ENCODE results near the gene OCRL.

GRCh38 chrX:129599996-129600395 is 59.9 kb downstream of the OCRL start:
- TF ChIP-seq CTCF (conservative IDR thresholded peaks at IDR 0.05; ENCODE audit: low read depth in 2 of 2), result no peak
- no peak for TF ChIP-seq EZH2 (IDR thresholded peaks at IDR 0.05; ENCODE audit: low read depth, unreplicated experiment)
- no peak for TF ChIP-seq EZH2phosphoT487 (IDR thresholded peaks at IDR 0.05; ENCODE audit: unreplicated experiment)
- no peak for TF ChIP-seq ZNF331 (CRISPR knock-in tag; IDR thresholded peaks at IDR 0.05; ENCODE audit: low read depth)
- no peak for TF ChIP-seq POLR2AphosphoS5 (IDR thresholded peaks at IDR 0.05; ENCODE audit: low read depth)
- TF ChIP-seq ZNF462 (CRISPR knock-in tag; IDR thresholded peaks at IDR 0.05), result no peak
- TF ChIP-seq REST (IDR thresholded peaks at IDR 0.05; ENCODE audit: unreplicated experiment), result no peak
- TF ChIP-seq CREB1 (CRISPR knock-in tag; IDR thresholded peaks at IDR 0.05; ENCODE audit: low read depth), result no peak
- no peak for TF ChIP-seq JUNB (IDR thresholded peaks at IDR 0.05; ENCODE audit: unreplicated experiment)
- no peak for TF ChIP-seq ZNF114 (CRISPR knock-in tag; IDR thresholded peaks at IDR 0.05)
- no peak for TF ChIP-seq ETS1 (IDR thresholded peaks at IDR 0.05)
- no peak for TF ChIP-seq NANOG (IDR thresholded peaks at IDR 0.05; ENCODE audit: borderline replicate concordance)
